Gastrocnemius medialis (tissue), 4 donors: Measurements from ENCODE around the gene GPR22.

Experiments used
- POLR2A ChIP-seq, 2 donors: fragments of 450-650 bp; IDR thresholded peaks; one replicate each; pipeline ENCODE4 v1.6.1; 2017; ENCODE audit warnings: antibody characterized with exemption in 2 of 2, mild to moderate bottlenecking in 2 of 2, moderate library complexity in 2 of 2
- TF ChIP-seq, protein P1 (sequence below), 5 experiments: fragments of 450-650 bp in 3 of 5; fragments of 200-600 bp in 2 of 5; sonication (generic) in 2 of 5; IDR thresholded peaks in 4 of 5; conservative IDR thresholded peaks in 1 of 5; 1 replicate in 4 of 5; 2 replicates in 1 of 5; pipeline ENCODE4 v1.5.1; 2016 to 2019; ENCODE audit warnings: antibody characterized with exemption in 5 of 5, mild to moderate bottlenecking in 3 of 5, moderate library complexity in 3 of 5

DNA sequence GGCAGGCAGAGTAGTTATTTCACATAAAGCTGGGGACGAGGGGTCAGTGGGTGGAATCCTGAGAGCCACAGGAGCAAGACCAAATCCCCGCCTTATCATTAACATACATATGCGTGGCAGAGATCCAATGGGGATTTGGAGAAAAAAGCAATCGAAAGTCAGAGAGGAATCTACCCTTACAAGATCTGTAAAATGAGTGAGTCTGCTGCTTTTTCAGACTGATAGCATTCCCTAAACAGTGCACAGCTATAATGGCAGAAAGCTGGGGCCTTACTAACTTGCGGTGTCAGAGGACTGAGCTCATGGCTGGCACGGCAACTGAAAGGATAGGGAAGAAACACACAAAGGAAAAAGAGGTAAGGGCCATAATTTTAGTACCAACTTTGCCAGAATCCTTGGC, 25.0 kb downstream of the GPR22 start:
- TF ChIP-seq, protein P1, sequence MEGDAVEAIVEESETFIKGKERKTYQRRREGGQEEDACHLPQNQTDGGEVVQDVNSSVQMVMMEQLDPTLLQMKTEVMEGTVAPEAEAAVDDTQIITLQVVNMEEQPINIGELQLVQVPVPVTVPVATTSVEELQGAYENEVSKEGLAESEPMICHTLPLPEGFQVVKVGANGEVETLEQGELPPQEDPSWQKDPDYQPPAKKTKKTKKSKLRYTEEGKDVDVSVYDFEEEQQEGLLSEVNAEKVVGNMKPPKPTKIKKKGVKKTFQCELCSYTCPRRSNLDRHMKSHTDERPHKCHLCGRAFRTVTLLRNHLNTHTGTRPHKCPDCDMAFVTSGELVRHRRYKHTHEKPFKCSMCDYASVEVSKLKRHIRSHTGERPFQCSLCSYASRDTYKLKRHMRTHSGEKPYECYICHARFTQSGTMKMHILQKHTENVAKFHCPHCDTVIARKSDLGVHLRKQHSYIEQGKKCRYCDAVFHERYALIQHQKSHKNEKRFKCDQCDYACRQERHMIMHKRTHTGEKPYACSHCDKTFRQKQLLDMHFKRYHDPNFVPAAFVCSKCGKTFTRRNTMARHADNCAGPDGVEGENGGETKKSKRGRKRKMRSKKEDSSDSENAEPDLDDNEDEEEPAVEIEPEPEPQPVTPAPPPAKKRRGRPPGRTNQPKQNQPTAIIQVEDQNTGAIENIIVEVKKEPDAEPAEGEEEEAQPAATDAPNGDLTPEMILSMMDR (IDR thresholded peaks at IDR 0.05 in 4 of 5, conservative IDR thresholded peaks at IDR 0.05 in 1 of 5): no peak
- TF ChIP-seq POLR2A (IDR thresholded peaks at IDR 0.05): no peak
